Nephron (organoid): ENCODE measurements around the gene SMTNL1.

Source experiments
- H3K27ac Mint-ChIP-seq, 3 experiments: 2 replicates each; pipeline ENCODE4 v1.8.0; 2020; ENCODE audit warnings: mixed read lengths in 3 of 3, mild to moderate bottlenecking in 2 of 3, moderate library complexity in 1 of 3
- H3K27me3 Mint-ChIP-seq: 2 replicates; pipeline ENCODE4 v1.8.0; 2021; ENCODE audit warnings: low read depth, mild to moderate bottlenecking, moderate library complexity, mixed read lengths
- H3K36me3 Mint-ChIP-seq: 2 replicates; pipeline ENCODE4 v1.8.0; 2020; ENCODE audit warnings: low read depth, mixed read lengths
- H3K4me1 Mint-ChIP-seq: 2 replicates; pipeline ENCODE4 v1.8.0; 2020; ENCODE audit warnings: mixed read lengths
- H3K4me3 Mint-ChIP-seq, 3 experiments: 2 replicates each; pipeline ENCODE4 v1.8.0; 2020; ENCODE audit warnings: mild to moderate bottlenecking in 3 of 3, mixed read lengths in 3 of 3, moderate library complexity in 2 of 3
- H3K9me3 Mint-ChIP-seq: 2 replicates; pipeline ENCODE4 v1.8.0; 2020; ENCODE audit warnings: mixed read lengths
- TF ChIP-seq, protein P1 (sequence below), 3 experiments: fragments of 200-600 bp; sonication (generic); IDR thresholded peaks; one replicate each; pipeline ENCODE4 v1.5.0; 2021; ENCODE audit warnings: antibody characterized with exemption in 3 of 3; ENCODE audit not compliant: unreplicated experiment in 3 of 3

Gene SMTNL1

DNA sequence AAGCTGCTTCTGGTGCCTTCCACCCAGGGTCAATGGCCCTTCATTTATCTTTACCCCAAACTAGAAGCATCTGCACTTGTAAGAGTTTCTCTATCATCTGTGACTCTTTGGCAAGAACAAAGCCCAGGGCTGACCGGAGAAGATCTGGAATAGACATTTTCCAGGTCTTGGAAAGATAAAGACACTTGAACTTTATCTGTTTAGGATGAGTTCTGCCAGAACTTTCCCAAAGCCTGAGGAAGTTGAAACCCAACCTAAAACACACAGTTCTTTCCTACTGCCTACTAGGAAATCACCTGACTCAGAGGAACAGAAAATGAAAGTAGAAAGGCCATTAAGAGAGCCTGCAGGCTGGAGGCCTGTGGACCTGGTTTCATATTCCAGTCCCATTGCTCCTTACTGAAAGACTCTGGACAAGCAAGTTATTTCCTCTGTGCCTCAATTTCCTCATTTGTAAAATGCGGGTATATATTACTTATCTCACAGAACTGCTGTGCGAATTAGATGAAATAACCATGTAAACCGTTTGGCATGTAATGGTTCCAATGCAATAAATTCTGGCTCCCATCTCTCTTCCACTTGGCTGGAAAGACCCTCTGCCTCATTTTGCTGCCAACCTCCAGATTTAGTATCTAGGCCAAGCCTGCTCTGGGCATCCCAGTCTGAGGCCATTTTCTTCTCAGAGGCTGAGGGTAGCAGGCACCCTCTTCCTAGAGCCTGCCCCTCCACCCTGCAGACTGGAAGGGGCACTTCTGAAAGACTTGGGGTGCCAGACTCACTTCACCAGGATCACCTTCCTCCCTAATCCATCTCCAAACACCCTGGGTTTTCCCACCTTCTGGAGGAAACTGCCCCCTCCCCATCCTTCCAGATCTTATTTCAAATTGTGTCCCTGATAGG is 28.9 kb downstream of the SMTNL1 start:
- TF ChIP-seq, protein P1, sequence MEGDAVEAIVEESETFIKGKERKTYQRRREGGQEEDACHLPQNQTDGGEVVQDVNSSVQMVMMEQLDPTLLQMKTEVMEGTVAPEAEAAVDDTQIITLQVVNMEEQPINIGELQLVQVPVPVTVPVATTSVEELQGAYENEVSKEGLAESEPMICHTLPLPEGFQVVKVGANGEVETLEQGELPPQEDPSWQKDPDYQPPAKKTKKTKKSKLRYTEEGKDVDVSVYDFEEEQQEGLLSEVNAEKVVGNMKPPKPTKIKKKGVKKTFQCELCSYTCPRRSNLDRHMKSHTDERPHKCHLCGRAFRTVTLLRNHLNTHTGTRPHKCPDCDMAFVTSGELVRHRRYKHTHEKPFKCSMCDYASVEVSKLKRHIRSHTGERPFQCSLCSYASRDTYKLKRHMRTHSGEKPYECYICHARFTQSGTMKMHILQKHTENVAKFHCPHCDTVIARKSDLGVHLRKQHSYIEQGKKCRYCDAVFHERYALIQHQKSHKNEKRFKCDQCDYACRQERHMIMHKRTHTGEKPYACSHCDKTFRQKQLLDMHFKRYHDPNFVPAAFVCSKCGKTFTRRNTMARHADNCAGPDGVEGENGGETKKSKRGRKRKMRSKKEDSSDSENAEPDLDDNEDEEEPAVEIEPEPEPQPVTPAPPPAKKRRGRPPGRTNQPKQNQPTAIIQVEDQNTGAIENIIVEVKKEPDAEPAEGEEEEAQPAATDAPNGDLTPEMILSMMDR (IDR thresholded peaks at IDR 0.05; ENCODE audit: unreplicated experiment in 3 of 3) = no peak
- H3K27ac Mint-ChIP-seq = peak overlapping the region; percentile 69 to 78 (median 73)
- H3K27me3 Mint-ChIP-seq = no peaks in the 10 kb centered on the region
- peaks cover 29% of the 10 kb centered on the region for H3K4me1 Mint-ChIP-seq
- H3K36me3 Mint-ChIP-seq = peaks cover 5% of the 10 kb centered on the region
- H3K9me3 Mint-ChIP-seq = no peaks in the 10 kb centered on the region
- peak overlapping the region; percentile 72 to 92 (median 91) for H3K4me3 Mint-ChIP-seq

DNA sequence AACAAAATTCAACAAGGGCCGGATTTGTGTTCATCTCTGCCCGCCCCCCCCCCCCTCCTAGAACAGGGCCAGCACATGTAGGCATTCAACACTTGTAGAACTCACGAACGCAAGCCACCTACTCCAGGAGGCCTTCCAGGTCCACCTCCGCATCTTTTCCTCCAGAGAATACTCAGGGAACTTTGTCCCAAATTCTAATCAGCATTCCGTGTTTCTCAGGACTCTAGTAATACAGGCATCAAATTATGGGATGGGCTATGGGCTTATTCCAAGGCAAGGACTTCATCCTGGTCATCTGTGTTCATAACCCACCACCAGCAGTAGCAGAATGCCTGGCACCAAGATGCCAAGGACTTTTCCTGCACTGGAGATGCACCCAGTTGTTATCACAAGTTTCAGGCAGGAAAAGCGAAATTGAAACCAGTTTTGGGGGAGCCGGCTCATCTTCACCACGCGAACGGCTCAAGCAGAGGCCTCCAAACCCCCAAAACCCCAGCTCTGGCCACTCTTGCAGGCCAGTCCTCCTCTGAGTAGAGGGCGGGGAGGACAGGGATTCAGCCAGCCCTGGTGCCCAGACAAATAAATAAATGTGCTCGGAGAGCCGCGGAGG is 29.6 kb downstream of the SMTNL1 start:
- H3K36me3 Mint-ChIP-seq = peaks cover 5% of the 10 kb centered on the region
- TF ChIP-seq, protein P1 (IDR thresholded peaks at IDR 0.05; ENCODE audit: unreplicated experiment in 3 of 3) = no peak
- H3K9me3 Mint-ChIP-seq = no peaks in the 10 kb centered on the region
- H3K4me1 Mint-ChIP-seq = peaks cover 29% of the 10 kb centered on the region
- H3K4me3 Mint-ChIP-seq = peak overlapping the region; percentile 91 to 99 (median 92)
- no peaks in the 10 kb centered on the region for H3K27me3 Mint-ChIP-seq
- peak overlapping the region; percentile 69 to 89 (median 73) for H3K27ac Mint-ChIP-seq

DNA sequence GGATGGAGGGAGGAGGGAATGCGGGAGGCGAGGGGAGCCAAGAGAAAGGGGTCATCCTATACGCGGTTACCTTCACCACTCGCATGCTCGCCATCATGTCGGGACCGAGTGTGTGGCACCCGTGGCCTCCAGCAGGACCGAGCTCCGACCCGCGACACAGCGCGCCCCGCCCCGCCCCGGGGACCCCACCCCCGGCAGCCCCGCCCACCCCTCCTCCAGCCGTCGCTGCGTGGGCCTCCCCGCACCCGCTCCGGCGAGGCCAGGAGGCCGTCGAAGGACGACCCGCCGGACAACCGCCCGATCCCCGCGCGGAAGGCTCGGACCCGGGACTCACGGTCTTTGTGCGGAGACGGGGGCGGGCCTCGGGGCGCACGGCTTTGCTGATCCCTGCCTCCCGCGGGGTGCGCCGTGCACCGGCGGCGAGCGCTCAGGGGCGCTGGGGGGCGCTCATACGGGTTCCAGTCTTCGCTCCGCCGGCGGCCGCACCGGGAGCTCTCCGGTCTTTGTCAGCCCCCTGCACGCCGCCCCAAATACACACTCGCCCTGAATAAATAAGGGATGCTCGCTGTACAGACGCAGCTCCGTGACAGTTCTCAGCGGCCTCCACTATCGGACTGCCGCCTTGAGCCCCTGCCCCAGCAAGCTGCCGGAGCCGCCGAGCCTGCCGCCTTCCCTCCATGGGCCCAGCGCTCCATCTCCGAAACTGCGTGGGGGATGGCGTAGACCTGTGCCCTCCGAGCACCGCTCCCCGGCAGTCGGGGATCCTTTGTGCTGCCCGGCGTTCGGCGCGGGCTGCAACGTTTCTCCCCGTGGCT is 30.3 kb downstream of the SMTNL1 start, which contains the start of gene UBE2L6:
UBE2L6 (minus strand) TSS at position 158 of the 815 bp plus-strand sequence; CDS start at position 97, 61 bp downstream.
- Mint-ChIP-seq H3K27ac (peak within 1 kb of the TSS; percentile 91 to 97 (median 96)), H3K4me1 (peaks cover 29% of the 10 kb centered on the region), H3K27me3 (no peaks in the 10 kb centered on the region), H3K36me3 (peaks cover 5% of the 10 kb centered on the region), H3K4me3 (peak within 1 kb of the TSS; percentile 99 to 100 (median 99)), H3K9me3 (no peaks in the 10 kb centered on the region)
- TF ChIP-seq, protein P1 (IDR thresholded peaks at IDR 0.05; ENCODE audit: unreplicated experiment in 3 of 3) = peak in 2 of 3 experiments; percentile 90

DNA sequence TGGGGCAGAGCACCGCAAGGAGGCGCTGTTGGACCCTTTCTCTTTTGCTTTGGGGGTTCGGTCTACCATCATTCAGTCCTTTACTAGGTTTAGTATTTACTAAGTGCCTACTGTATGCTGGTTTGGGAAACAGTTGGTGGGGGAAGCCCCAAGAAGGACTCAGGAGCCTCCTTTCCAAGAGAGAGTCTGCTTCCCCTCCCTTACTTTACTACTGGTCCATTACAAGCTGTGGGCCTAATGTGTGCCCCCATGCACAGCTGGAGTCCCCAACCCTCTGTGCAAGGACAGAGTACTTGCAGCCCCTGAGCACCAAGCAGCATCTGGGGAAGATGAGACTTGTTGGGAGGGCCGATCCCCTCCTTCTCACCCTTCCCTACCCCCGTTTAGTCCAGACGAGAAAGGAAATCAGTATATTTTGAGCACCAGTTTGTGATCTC is 31.0 kb downstream of the SMTNL1 start:
- Mint-ChIP-seq H3K27me3 (no peaks in the 10 kb centered on the region), H3K4me1 (peaks cover 29% of the 10 kb centered on the region)

DNA sequence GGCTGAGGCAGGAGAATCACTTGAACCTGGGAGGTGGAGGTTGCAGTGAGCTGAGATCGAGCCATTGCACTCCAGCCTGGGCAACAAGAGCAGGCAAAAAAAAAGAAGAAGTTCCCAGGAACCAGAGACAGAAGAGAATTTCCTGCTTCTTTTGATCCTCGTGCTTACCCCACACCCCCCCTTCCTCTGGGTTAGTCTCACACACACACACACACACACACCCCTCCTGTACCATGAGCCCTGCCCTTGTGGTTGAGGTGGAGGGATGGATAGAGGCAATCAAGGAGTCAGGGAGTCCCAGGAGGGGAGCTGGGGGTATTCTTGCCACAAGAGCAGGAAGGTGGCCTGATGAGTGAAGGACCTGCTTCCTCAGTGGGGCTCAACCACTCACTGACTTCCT is 34.2 kb downstream of the SMTNL1 start:
- Mint-ChIP-seq H3K27me3 (no peaks in the 10 kb centered on the region), H3K4me3 (no peak overlapping the region), H3K4me1 (peaks cover 19% of the 10 kb centered on the region), H3K27ac (no peak overlapping the region), H3K36me3 (no peaks in the 10 kb centered on the region), H3K9me3 (no peaks in the 10 kb centered on the region)
- TF ChIP-seq, protein P1 (IDR thresholded peaks at IDR 0.05; ENCODE audit: unreplicated experiment in 3 of 3) = no peak

More for the DNA sequence above, 31.0 kb downstream of the SMTNL1 start:
- H3K4me3 Mint-ChIP-seq = peak overlapping the region; percentile 99 to 100 (median 99)
- TF ChIP-seq, protein P1 (IDR thresholded peaks at IDR 0.05; ENCODE audit: unreplicated experiment in 3 of 3) = peak in 2 of 3 experiments; percentile 5 to 97
- H3K36me3 Mint-ChIP-seq = peaks cover 5% of the 10 kb centered on the region
- peak overlapping the region; percentile 91 to 97 (median 96) for H3K27ac Mint-ChIP-seq
- H3K9me3 Mint-ChIP-seq = no peaks in the 10 kb centered on the region
